IMR-90 (cell line): ENCODE measurements around the gene NLGN4X. TPM values are rescaled to one million over a fixed set of nuclear protein-coding genes. Genes with fewer than 3 reads are reported as not detected.

Experiments
- ATAC-seq: fragments of 200-7000 bp; cut with Tn5 transposase; 2 replicates; pipeline ENCODE4 v1.9.1; 2020; ENCODE audit warnings: low read depth, mild to moderate bottlenecking, moderate library complexity
- BruUV-seq: library from RNA; stranded (reverse); fragments of 400-500 nt; replicated peaks from 2 replicates; lab custom pipeline; 2021; lab: Mats Ljungman, UMichigan
- CTCF ChIA-PET: fragments of 300-600 bp; formaldehyde crosslinking; extraction: SDS; loops from one replicate; lab custom pipeline; 2021; ENCODE audit warnings: antibody characterized with exemption; lab: Yijun Ruan, JAX
- POLR2A ChIA-PET: fragments of 300-600 bp; sonication (Branson Sonifier 250); formaldehyde crosslinking; loops from one replicate; lab custom pipeline; 2022; ENCODE audit warnings: antibody characterized with exemption; ENCODE audit not compliant: unreplicated experiment; lab: Charles Lee
- DNase-seq: peaks from one replicate; pipeline ENCODE4 v3.0.0; 2013
- H2AFZ ChIP-seq: replicated peaks from 2 replicates; pipeline ENCODE3; 2013; ENCODE audit warnings: low read length, mild to moderate bottlenecking; ENCODE audit not compliant: poor library complexity
- H2AK5ac ChIP-seq: 2 replicates; pipeline ENCODE4 v1.6.1; 2013; ENCODE audit warnings: low read depth, low read length, inconsistent platforms
- H2AK9ac ChIP-seq: replicated peaks from 2 replicates; pipeline ENCODE3; 2013; ENCODE audit warnings: mild to moderate bottlenecking, low read depth, low read length, moderate library complexity; ENCODE audit not compliant: poor library complexity
- H2BK120ac ChIP-seq: 2 replicates; pipeline ENCODE4 v1.6.1; 2013; ENCODE audit warnings: low read depth, low read length, inconsistent platforms
- H2BK15ac ChIP-seq: 3 replicates; pipeline ENCODE4 v1.6.1; 2013; ENCODE audit warnings: low read depth, low read length, inconsistent platforms
- H2BK20ac ChIP-seq: 2 replicates; pipeline ENCODE4 v1.6.1; 2013; ENCODE audit warnings: low read depth, mild to moderate bottlenecking, inconsistent platforms, low read length, moderate library complexity
- H2BK5ac ChIP-seq: 2 replicates; pipeline ENCODE4 v1.6.1; 2013; ENCODE audit warnings: mild to moderate bottlenecking, low read depth, low read length, inconsistent platforms; ENCODE audit not compliant: poor library complexity, severe bottlenecking
- H3K14ac ChIP-seq: replicated peaks from 2 replicates; pipeline ENCODE4 v1.6.1; 2013; ENCODE audit warnings: low read depth, low read length, inconsistent platforms
- H3K18ac ChIP-seq: 2 replicates; pipeline ENCODE4 v1.6.1; 2013; ENCODE audit warnings: low read depth, low read length, control low read depth
- H3K23ac ChIP-seq: 2 replicates; pipeline ENCODE4 v1.6.1; 2013; ENCODE audit warnings: low read depth, low read length, inconsistent platforms
- H3K27ac ChIP-seq: 2 replicates; pipeline ENCODE4 v1.5.1; 2013; ENCODE audit warnings: mild to moderate bottlenecking, control low read depth, low read length; ENCODE audit not compliant: insufficient read depth
- H3K27me3 ChIP-seq: 2 replicates; pipeline ENCODE4 v1.6.1; 2013; ENCODE audit warnings: low read length; ENCODE audit not compliant: control insufficient read depth, insufficient read depth
- H3K36me3 ChIP-seq: 2 replicates; pipeline ENCODE4 v1.6.1; 2013; ENCODE audit warnings: low read length, mixed read lengths; ENCODE audit not compliant: control insufficient read depth, insufficient read depth
- H3K4ac ChIP-seq: 2 replicates; pipeline ENCODE4 v1.6.1; 2013; ENCODE audit warnings: low read depth, low read length, inconsistent platforms
- H3K4me1 ChIP-seq: 2 replicates; pipeline ENCODE4 v1.6.1; 2013; ENCODE audit warnings: low read length, mixed read lengths; ENCODE audit not compliant: control insufficient read depth, insufficient read depth
- H3K4me2 ChIP-seq: 2 replicates; pipeline ENCODE4 v1.6.1; 2013; ENCODE audit warnings: low read depth, mild to moderate bottlenecking, control low read depth, low read length, moderate library complexity
- H3K4me3 ChIP-seq: 2 replicates; pipeline ENCODE4 v1.5.1; 2013; ENCODE audit warnings: low read depth, mild to moderate bottlenecking, control low read depth, low read length, moderate library complexity; ENCODE audit not compliant: insufficient read depth
- H3K56ac ChIP-seq: 2 replicates; pipeline ENCODE4 v1.6.1; 2013; ENCODE audit warnings: low read length, inconsistent platforms; ENCODE audit not compliant: insufficient read depth; ENCODE audit errors: extremely low read depth
- H3K79me1 ChIP-seq, 2 experiments: 2 replicates each; pipeline ENCODE4 v1.6.1; 2013; ENCODE audit warnings: low read length in 2 of 2, inconsistent platforms in 1 of 2, low read depth in 1 of 2
- H3K9ac ChIP-seq: 2 replicates; pipeline ENCODE4 v1.6.1; 2013; ENCODE audit warnings: low read depth, low read length, control low read depth
- H3K9me1 ChIP-seq: 2 replicates; pipeline ENCODE4 v1.6.1; 2013; ENCODE audit warnings: low read length, inconsistent platforms; ENCODE audit not compliant: insufficient read depth
- H3K9me3 ChIP-seq: 2 replicates; pipeline ENCODE4 v1.6.1; 2013; ENCODE audit warnings: low read length; ENCODE audit not compliant: control insufficient read depth, insufficient read depth
- H4K20me1 ChIP-seq: 2 replicates; pipeline ENCODE4 v1.6.1; 2013; ENCODE audit warnings: low read length, inconsistent platforms; ENCODE audit not compliant: insufficient read depth
- H4K5ac ChIP-seq: 2 replicates; pipeline ENCODE4 v1.6.1; 2013; ENCODE audit warnings: mild to moderate bottlenecking, low read depth, low read length, control low read depth
- H4K8ac ChIP-seq, 2 experiments: 2 replicates each; pipeline ENCODE4 v1.6.1; 2013; ENCODE audit warnings: low read depth in 2 of 2, low read length in 2 of 2, control low read depth in 1 of 2, inconsistent platforms in 1 of 2
- H4K91ac ChIP-seq: 2 replicates; pipeline ENCODE4 v1.6.1; 2013; ENCODE audit warnings: low read depth, low read length, inconsistent platforms; ENCODE audit not compliant: insufficient read depth
- BHLHE40 ChIP-seq: fragments of 150-350 bp; IDR thresholded peaks from 2 replicates; pipeline ENCODE4 v1.6.1; 2016; ENCODE audit warnings: mild to moderate bottlenecking, low read depth, low read length
- CEBPB ChIP-seq: IDR thresholded peaks from 2 replicates; pipeline ENCODE4 v1.6.1; 2012; ENCODE audit warnings: low read depth, low read length, improper control_type of control experiment
- CHD1 ChIP-seq: IDR thresholded peaks from 2 replicates; pipeline ENCODE4 v1.6.1; 2012; ENCODE audit warnings: low read depth, low read length, improper control_type of control experiment
- CTCF ChIP-seq: conservative IDR thresholded peaks from 2 replicates; pipeline ENCODE4 v1.5.1; 2012; ENCODE audit warnings: mild to moderate bottlenecking, low read depth, low read length, improper control_type of control experiment
- ELK1 ChIP-seq: fragments of 150-350 bp; IDR thresholded peaks from 2 replicates; pipeline ENCODE4 v1.6.1; 2016; ENCODE audit warnings: low read depth, mild to moderate bottlenecking, low read length, moderate library complexity, borderline replicate concordance
- FOS ChIP-seq: fragments of 150-350 bp; IDR thresholded peaks from 2 replicates; pipeline ENCODE4 v1.6.1; 2016; ENCODE audit warnings: low read depth, low read length
- MAFK ChIP-seq: IDR thresholded peaks from 2 replicates; pipeline ENCODE4 v1.6.1; 2012; ENCODE audit warnings: low read depth, low read length, improper control_type of control experiment
- MAZ ChIP-seq: IDR thresholded peaks from 2 replicates; pipeline ENCODE4 v1.6.1; 2012; ENCODE audit warnings: low read depth, mild to moderate bottlenecking, low read length, improper control_type of control experiment, moderate library complexity, borderline replicate concordance
- MXI1 ChIP-seq: IDR thresholded peaks from 2 replicates; pipeline ENCODE4 v1.6.1; 2012; ENCODE audit warnings: low read depth, mild to moderate bottlenecking, low read length, moderate library complexity, borderline replicate concordance
- NFE2L2 ChIP-seq: fragments of 150-350 bp; IDR thresholded peaks from 2 replicates; pipeline ENCODE4 v1.6.1; 2016; ENCODE audit warnings: low read depth, mild to moderate bottlenecking, low read length
- POLR2A ChIP-seq: IDR thresholded peaks from 2 replicates; pipeline ENCODE4 v1.6.1; 2012; ENCODE audit warnings: mild to moderate bottlenecking, low read depth, low read length
- RAD21 ChIP-seq: IDR thresholded peaks from 2 replicates; pipeline ENCODE4 v1.6.1; 2012; ENCODE audit warnings: low read length, improper control_type of control experiment
- RCOR1 ChIP-seq: IDR thresholded peaks from 2 replicates; pipeline ENCODE4 v1.6.1; 2012; ENCODE audit warnings: mild to moderate bottlenecking, low read length, improper control_type of control experiment; ENCODE audit not compliant: insufficient replicate concordance
- RFX5 ChIP-seq: IDR thresholded peaks from 2 replicates; pipeline ENCODE4 v1.8.0; 2012; ENCODE audit warnings: low read depth, mild to moderate bottlenecking, low read length, moderate library complexity
- USF2 ChIP-seq: fragments of 150-350 bp; IDR thresholded peaks from 2 replicates; pipeline ENCODE4 v1.6.1; 2017; ENCODE audit warnings: mild to moderate bottlenecking, antibody characterized with exemption, low read length, low read depth
- WGBS, 2 experiments: methylation state at CpG; one replicate each; pipeline versions ENCODE4 v1.1.5 to v1.1.7; 2013; ENCODE audit warnings: missing lambda C conversion rate in 2 of 2; ENCODE audit not compliant: insufficient read length in 1 of 2; ENCODE audit errors: extremely low coverage in 2 of 2; 5-methylcytosine and 5-hydroxymethylcytosine counted together
- dilution Hi-C: fragments of 300-500 bp; cut with HindIII; formaldehyde crosslinking; loops from one replicate; pipeline ENCODE4 v1.14.3; 2018; ENCODE audit warnings: low sequenced_read_pairs; ENCODE audit not compliant: unreplicated experiment
- in situ Hi-C: fragments of 300-500 bp; cut with MboI; formaldehyde crosslinking; loops from 3 replicates; pipeline ENCODE4 v1.14.3; 2019; ENCODE audit warnings: low sequenced_read_pairs, inconsistent platforms, mixed read lengths
- intact Hi-C: fragments of 100-400 bp; cut with micrococcal nuclease; formaldehyde crosslinking; loops from 2 replicates; pipeline ENCODE4 v1.10.0; 2022
- polyA plus RNA-seq, 3 experiments: library from polyadenylated mRNA; depleted of rRNA; stranded (reverse); fragments of >200 nt; gene quantifications; 2 replicates each; pipeline ENCODE4 v1.2.3, GENCODE V29; 2012; ENCODE audit warnings: low replicate concordance in 1 of 3
- total RNA-seq: library from RNA; depleted of rRNA; stranded (reverse); fragments of >200 nt; gene quantifications from 2 replicates; pipeline ENCODE4 v1.2.3, GENCODE V29; 2012

NLGN4X gene
- total and polyA plus RNA-seq, 2 of the 4 experiments (the other 2 are of a cell fraction): not detected

GRCh38 chrX:6238576-6238975, 9.9 kb upstream of the NLGN4X start:
- H3K4me2 ChIP-seq: no peak overlapping the region
- H2AK9ac ChIP-seq: no peak overlapping the region
- ATAC-seq: no peak
- no peaks in the 10 kb centered on the region for H3K9me1 ChIP-seq
- H3K4me1 ChIP-seq: no peaks in the 10 kb centered on the region
- H4K20me1 ChIP-seq: no peaks in the 10 kb centered on the region
- H3K9ac ChIP-seq: no peak overlapping the region
- H3K27me3 ChIP-seq: no peaks in the 10 kb centered on the region
- H4K91ac ChIP-seq: no peak overlapping the region
- BruUV-seq: no TSS peak
- TF ChIP-seq RFX5 (no peak), ELK1 (no peak), BHLHE40 (no peak), CTCF (no peak), FOS (no peak), NFE2L2 (no peak), USF2 (no peak), CHD1 (no peak), POLR2A (no peak), CEBPB (no peak), MAFK (no peak), RCOR1 (no peak), MAZ (no peak), RAD21 (no peak), MXI1 (no peak)
- H4K5ac ChIP-seq: no peak overlapping the region
- H2BK20ac ChIP-seq: no peak overlapping the region
- no CpG with 5 or more reads among the region's 3 CpGs for WGBS, 2 experiments
- H3K4ac ChIP-seq: no peak overlapping the region
- no peak overlapping the region for H3K4me3 ChIP-seq
- intact Hi-C loops (no loop called here), in situ Hi-C loops (no loop called here), dilution Hi-C loops (no loop called here)
- H2BK15ac ChIP-seq: no peak overlapping the region
- no peak overlapping the region for H2AK5ac ChIP-seq
- ChIA-PET CTCF (no interaction called here), POLR2A (no interaction called here)
- H3K23ac ChIP-seq: no peak overlapping the region
- H3K9me3 ChIP-seq: peaks cover 3% of the 10 kb centered on the region; the same call in 1 of the 2 replicates
- H3K14ac ChIP-seq: no peak overlapping the region
- H3K56ac ChIP-seq: no peak overlapping the region
- H3K36me3 ChIP-seq: no peaks in the 10 kb centered on the region
- no peak overlapping the region for H3K18ac ChIP-seq
- H2BK5ac ChIP-seq: no peak overlapping the region
- DNase-seq: no peak
- no peak overlapping the region for H2BK120ac ChIP-seq
- H3K79me1 ChIP-seq: no peaks in the 10 kb centered on the region
- no peak overlapping the region for H4K8ac ChIP-seq
- H3K27ac ChIP-seq: no peak overlapping the region
- no peak overlapping the region for H2AFZ ChIP-seq
